Measurements from ENCODE around the gene WEE2.

Gene WEE2

DNA sequence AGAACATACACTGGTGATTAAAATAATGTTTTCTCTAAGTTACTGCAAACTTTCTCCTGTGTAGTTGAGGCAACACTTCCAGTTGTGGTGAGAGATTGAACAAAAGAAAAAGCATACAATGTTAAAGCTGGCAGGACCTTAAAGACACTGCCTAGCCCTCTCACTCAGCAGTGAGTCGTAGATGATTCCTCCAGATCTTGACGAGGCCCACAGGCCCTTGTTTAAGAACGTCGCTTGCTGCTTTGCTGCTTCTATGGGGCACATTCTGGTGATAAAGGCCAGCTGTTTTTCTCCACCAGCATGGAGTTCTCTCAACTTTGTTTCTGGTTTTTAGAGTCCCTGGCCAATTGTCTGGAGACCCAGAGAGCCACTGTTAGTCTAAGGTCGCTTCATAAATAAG lies 3.4 kb upstream of the WEE2 start:
- Histone ChIP-seq H4K20me1 (ENCODE audit: insufficient read depth, low read length) (peaks cover 9% of the 10 kb centered on the region; the same call in 1 of the 2 replicates), H3K27me3 (ENCODE audit: insufficient read depth, low read length, poor library complexity) (peaks cover 8% of the 10 kb centered on the region), H3K79me2 (ENCODE audit: insufficient read depth, low read length) (peaks cover 6% of the 10 kb centered on the region), H2AFZ (ENCODE audit: low read depth, low read length) (no peak overlapping the region), H3K36me3 (ENCODE audit: insufficient read depth, low read length) (no peaks in the 10 kb centered on the region), H3K27ac (ENCODE audit: low read length) (no peak overlapping the region), H3K4me2 (ENCODE audit: insufficient read depth, low read length) (no peak overlapping the region), H3K9ac (ENCODE audit: low read depth, low read length) (no peak overlapping the region), H3K4me3 (ENCODE audit: low read depth in 1 of 2, low read length in 2 of 2) (no peak overlapping the region), H3K4me1 (ENCODE audit: insufficient read depth, low read length) (peaks cover 19% of the 10 kb centered on the region), H3K9me3 (ENCODE audit: insufficient read depth, low read length, severe bottlenecking) (no peaks in the 10 kb centered on the region)
- DNase-seq (no peak), ATAC-seq (ENCODE audit: insufficient read depth, low read depth) (no peak)
- no peak for TF ChIP-seq EZH2 (IDR thresholded peaks at IDR 0.05; ENCODE audit: borderline replicate concordance, low read depth, low read length, severe bottlenecking)
- TF ChIP-seq, protein P1, sequence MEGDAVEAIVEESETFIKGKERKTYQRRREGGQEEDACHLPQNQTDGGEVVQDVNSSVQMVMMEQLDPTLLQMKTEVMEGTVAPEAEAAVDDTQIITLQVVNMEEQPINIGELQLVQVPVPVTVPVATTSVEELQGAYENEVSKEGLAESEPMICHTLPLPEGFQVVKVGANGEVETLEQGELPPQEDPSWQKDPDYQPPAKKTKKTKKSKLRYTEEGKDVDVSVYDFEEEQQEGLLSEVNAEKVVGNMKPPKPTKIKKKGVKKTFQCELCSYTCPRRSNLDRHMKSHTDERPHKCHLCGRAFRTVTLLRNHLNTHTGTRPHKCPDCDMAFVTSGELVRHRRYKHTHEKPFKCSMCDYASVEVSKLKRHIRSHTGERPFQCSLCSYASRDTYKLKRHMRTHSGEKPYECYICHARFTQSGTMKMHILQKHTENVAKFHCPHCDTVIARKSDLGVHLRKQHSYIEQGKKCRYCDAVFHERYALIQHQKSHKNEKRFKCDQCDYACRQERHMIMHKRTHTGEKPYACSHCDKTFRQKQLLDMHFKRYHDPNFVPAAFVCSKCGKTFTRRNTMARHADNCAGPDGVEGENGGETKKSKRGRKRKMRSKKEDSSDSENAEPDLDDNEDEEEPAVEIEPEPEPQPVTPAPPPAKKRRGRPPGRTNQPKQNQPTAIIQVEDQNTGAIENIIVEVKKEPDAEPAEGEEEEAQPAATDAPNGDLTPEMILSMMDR (IDR thresholded peaks at IDR 0.05; ENCODE audit: borderline replicate concordance, extremely low read depth, low read length, poor library complexity, severe bottlenecking) = no peak

- Histone ChIP-seq H3K9me3 (ENCODE audit: insufficient read depth, low read length, severe bottlenecking) (no peaks in the 10 kb centered on the region), H3K4me2 (ENCODE audit: insufficient read depth, low read length) (no peak overlapping the region), H3K27me3 (ENCODE audit: insufficient read depth, low read length, poor library complexity) (peaks cover 8% of the 10 kb centered on the region), H3K9ac (ENCODE audit: low read depth, low read length) (no peak overlapping the region), H3K4me3 (ENCODE audit: low read depth in 1 of 2, low read length in 2 of 2) (no peak overlapping the region), H3K27ac (ENCODE audit: low read length) (no peak overlapping the region), H3K79me2 (ENCODE audit: insufficient read depth, low read length) (no peaks in the 10 kb centered on the region), H3K4me1 (ENCODE audit: insufficient read depth, low read length) (peaks cover 6% of the 10 kb centered on the region), H3K36me3 (ENCODE audit: insufficient read depth, low read length) (no peaks in the 10 kb centered on the region), H4K20me1 (ENCODE audit: insufficient read depth, low read length) (no peaks in the 10 kb centered on the region), H2AFZ (ENCODE audit: low read depth, low read length) (no peak overlapping the region)
- DNase-seq (no peak), ATAC-seq (ENCODE audit: insufficient read depth, low read depth) (no peak)
- TF ChIP-seq, protein P1 (IDR thresholded peaks at IDR 0.05; ENCODE audit: borderline replicate concordance, extremely low read depth, low read length, poor library complexity, severe bottlenecking) = no peak
- TF ChIP-seq EZH2 (IDR thresholded peaks at IDR 0.05; ENCODE audit: borderline replicate concordance, low read depth, low read length, severe bottlenecking) = no peak
These were observed 1.7 kb upstream of the WEE2 start for GRCh38 chr7:141706239-141707064.

- no peaks in the 10 kb centered on the region for H4K20me1 ChIP-seq (ENCODE audit: insufficient read depth, low read length)
- no peak overlapping the region for H2AFZ ChIP-seq (ENCODE audit: low read depth, low read length)
- no peak overlapping the region for H3K9ac ChIP-seq (ENCODE audit: low read depth, low read length)
- ATAC-seq (ENCODE audit: insufficient read depth, low read depth) (no peak), DNase-seq (no peak)
- no peaks in the 10 kb centered on the region for H3K36me3 ChIP-seq (ENCODE audit: insufficient read depth, low read length)
- no peaks in the 10 kb centered on the region for H3K9me3 ChIP-seq (ENCODE audit: insufficient read depth, low read length, severe bottlenecking)
- no peak overlapping the region for H3K27ac ChIP-seq (ENCODE audit: low read length)
- H3K79me2 ChIP-seq (ENCODE audit: insufficient read depth, low read length) = no peaks in the 10 kb centered on the region
- H3K27me3 ChIP-seq (ENCODE audit: insufficient read depth, low read length, poor library complexity) = no peaks in the 10 kb centered on the region
- no peak overlapping the region for H3K4me2 ChIP-seq (ENCODE audit: insufficient read depth, low read length)
- TF ChIP-seq EZH2 (IDR thresholded peaks at IDR 0.05; ENCODE audit: borderline replicate concordance, low read depth, low read length, severe bottlenecking) = no peak
- H3K4me1 ChIP-seq (ENCODE audit: insufficient read depth, low read length) = no peaks in the 10 kb centered on the region
- H3K4me3 ChIP-seq (ENCODE audit: low read depth in 1 of 2, low read length in 2 of 2) = no peak overlapping the region
These were observed 1.2 kb downstream of the WEE2 start for GRCh38 chr7:141709318-141709717.

DNA sequence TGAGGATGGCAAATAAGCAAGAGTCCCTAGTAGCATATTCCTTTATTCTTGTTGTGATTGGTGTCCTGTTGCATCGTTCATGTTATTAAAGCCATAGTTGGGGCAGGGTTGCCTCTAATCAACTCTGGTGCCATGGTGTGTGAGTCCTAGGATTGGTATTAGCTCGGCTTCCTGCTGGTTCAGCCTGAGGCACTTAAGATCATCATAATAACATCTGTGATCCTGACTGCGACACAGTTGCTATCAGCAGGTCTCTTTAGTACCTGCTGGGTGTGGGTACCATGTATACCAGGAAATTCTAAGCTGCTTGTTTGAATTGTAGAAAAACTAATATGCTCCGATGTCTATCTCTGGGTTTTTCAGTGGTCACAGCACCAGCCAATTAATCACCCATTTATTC lies 1.6 kb downstream of the WEE2 start:
- Histone ChIP-seq H3K36me3 (ENCODE audit: insufficient read depth, low read length) (no peaks in the 10 kb centered on the region), H3K4me3 (ENCODE audit: low read depth in 1 of 2, low read length in 2 of 2) (no peak overlapping the region), H3K79me2 (ENCODE audit: insufficient read depth, low read length) (no peaks in the 10 kb centered on the region), H3K9ac (ENCODE audit: low read depth, low read length) (no peak overlapping the region), H2AFZ (ENCODE audit: low read depth, low read length) (no peak overlapping the region), H3K9me3 (ENCODE audit: insufficient read depth, low read length, severe bottlenecking) (no peaks in the 10 kb centered on the region), H3K4me1 (ENCODE audit: insufficient read depth, low read length) (no peaks in the 10 kb centered on the region), H3K27ac (ENCODE audit: low read length) (no peak overlapping the region), H3K27me3 (ENCODE audit: insufficient read depth, low read length, poor library complexity) (no peaks in the 10 kb centered on the region), H4K20me1 (ENCODE audit: insufficient read depth, low read length) (no peaks in the 10 kb centered on the region), H3K4me2 (ENCODE audit: insufficient read depth, low read length) (no peak overlapping the region)
- TF ChIP-seq EZH2 (IDR thresholded peaks at IDR 0.05; ENCODE audit: borderline replicate concordance, low read depth, low read length, severe bottlenecking) = no peak
- TF ChIP-seq, protein P1 (IDR thresholded peaks at IDR 0.05; ENCODE audit: borderline replicate concordance, extremely low read depth, low read length, poor library complexity, severe bottlenecking) = no peak
- no peak for ATAC-seq (ENCODE audit: insufficient read depth, low read depth)
- DNase-seq = no peak

All from DND-41 (cell line).